H1 (cell line): Measurements from ENCODE around the gene ZCCHC18. TPM values are rescaled to one million over a fixed set of nuclear protein-coding genes. Genes with fewer than 3 reads are reported as not detected.

Experiments
- CTCF ChIA-PET: fragments of 300-600 bp; sonication (Branson Sonifier 250); formaldehyde crosslinking; loops from one replicate; lab custom pipeline; 2021; ENCODE audit not compliant: partially characterized antibody; lab: Charles Lee
- POLR2A ChIA-PET: fragments of 300-600 bp; sonication (Branson Sonifier 250); formaldehyde crosslinking; loops from one replicate; lab custom pipeline; 2021; ENCODE audit warnings: inconsistent platforms; ENCODE audit not compliant: partially characterized antibody; lab: Charles Lee
- DNase-seq, 2 experiments: peaks; one replicate each; pipeline versions ENCODE4 v3.0.0 to v3.0.0-alpha.2; 2010 to 2022; ENCODE audit warnings: low spot score in 2 of 2, low read depth in 1 of 2, mixed read lengths in 1 of 2
- FAIRE-seq: peaks from 2 replicates; lab custom pipeline; 2011; peaks lifted over from hg19 to GRCh38; lab: Jason Lieb, UNC
- H2AFZ ChIP-seq: 2 replicates; pipeline ENCODE4 v1.8.1; 2012; ENCODE audit warnings: low read length, inconsistent platforms
- H2AK5ac ChIP-seq: 2 replicates; pipeline ENCODE4 v1.6.1; 2013; ENCODE audit warnings: low read depth, low read length
- H2BK120ac ChIP-seq: replicated peaks from 2 replicates; pipeline ENCODE3; 2013; ENCODE audit warnings: low read depth, low read length, inconsistent platforms
- H2BK12ac ChIP-seq: 2 replicates; pipeline ENCODE4 v1.6.1; 2013; ENCODE audit warnings: low read depth, low read length
- H2BK15ac ChIP-seq: 2 replicates; pipeline ENCODE4 v1.6.1; 2013; ENCODE audit warnings: low read length
- H2BK20ac ChIP-seq: 2 replicates; pipeline ENCODE4 v1.6.1; 2013; ENCODE audit warnings: low read length
- H2BK5ac ChIP-seq: 2 replicates; pipeline ENCODE4 v1.6.1; 2013; ENCODE audit warnings: low read depth, low read length
- H3K14ac ChIP-seq: 2 replicates; pipeline ENCODE4 v1.6.1; 2013; ENCODE audit warnings: inconsistent platforms; ENCODE audit not compliant: insufficient read length
- H3K18ac ChIP-seq: 2 replicates; pipeline ENCODE4 v1.6.1; 2013; ENCODE audit warnings: low read length; ENCODE audit errors: extremely low read depth
- H3K23ac ChIP-seq: 2 replicates; pipeline ENCODE4 v1.6.1; 2013; ENCODE audit warnings: inconsistent platforms; ENCODE audit not compliant: insufficient read length
- H3K23me2 ChIP-seq: 2 replicates; pipeline ENCODE4 v1.6.1; 2013; ENCODE audit warnings: low read depth, low read length
- H3K27ac ChIP-seq: 2 replicates; pipeline ENCODE4 v1.6.1; 2011; ENCODE audit warnings: low read depth, low read length, inconsistent platforms
- H3K27me3 ChIP-seq, 4 experiments: replicated peaks in 1 of 4; 1 replicate in 1 of 4; 2 replicates in 3 of 4; pipeline versions ENCODE4 v1.6.1 to v1.8.1; 2011 to 2013; ENCODE audit warnings: low read length in 3 of 4, mild to moderate bottlenecking in 3 of 4, inconsistent platforms in 2 of 4, mixed read lengths in 2 of 4, moderate library complexity in 1 of 4; ENCODE audit not compliant: control insufficient read depth in 3 of 4, insufficient read depth in 3 of 4; ENCODE audit errors: extremely low read depth in 1 of 4
- H3K36me3 ChIP-seq, 4 experiments: 2 replicates each; pipeline versions ENCODE4 v1.6.1 to v1.8.1; 2011 to 2013; ENCODE audit warnings: mild to moderate bottlenecking in 4 of 4, low read length in 3 of 4, moderate library complexity in 2 of 4, control low read depth in 1 of 4, inconsistent platforms in 1 of 4; ENCODE audit not compliant: insufficient read depth in 4 of 4, control insufficient read depth in 2 of 4
- H3K4ac ChIP-seq: replicated peaks from 2 replicates; pipeline ENCODE3; 2013; ENCODE audit warnings: low read length, low read depth, mixed read lengths, inconsistent platforms; ENCODE audit not compliant: insufficient read length
- H3K4me1 ChIP-seq, 4 experiments: replicated peaks in 1 of 4; 1 replicate in 1 of 4; 2 replicates in 3 of 4; pipeline versions ENCODE4 v1.6.1 to v1.8.1; 2011 to 2013; ENCODE audit warnings: low read length in 3 of 4, inconsistent platforms in 2 of 4, mixed read lengths in 1 of 4; ENCODE audit not compliant: insufficient read depth in 4 of 4, control insufficient read depth in 3 of 4
- H3K4me2 ChIP-seq, 2 experiments: 2 replicates each; pipeline versions ENCODE4 v1.6.1 to v1.8.1; 2011 to 2013; ENCODE audit warnings: low read depth in 2 of 2, low read length in 2 of 2, control low read depth in 1 of 2, inconsistent platforms in 1 of 2, mild to moderate bottlenecking in 1 of 2; ENCODE audit not compliant: insufficient read depth in 1 of 2
- H3K4me3 ChIP-seq, 4 experiments: fragments of 200-600, 300-600 bp in 1 of 4; sonication (generic), shearing (Covaris generic), sonication (Bioruptor Twin) in 1 of 4; 2 replicates each; pipeline versions ENCODE4 v1.5.1 to v1.8.1; 2011 to 2016; ENCODE audit warnings: low read length in 4 of 4, low read depth in 3 of 4, control low read depth in 2 of 4, inconsistent platforms in 2 of 4, mild to moderate bottlenecking in 2 of 4, mixed read lengths in 1 of 4, moderate library complexity in 1 of 4; ENCODE audit not compliant: insufficient read depth in 2 of 4; ENCODE audit errors: extremely low read depth in 1 of 4
- H3K56ac ChIP-seq: replicated peaks from 2 replicates; pipeline ENCODE3; 2013; ENCODE audit warnings: low read depth, mild to moderate bottlenecking, mixed read lengths, low read length, inconsistent platforms; ENCODE audit not compliant: insufficient read length
- H3K79me1 ChIP-seq: 2 replicates; pipeline ENCODE4 v1.6.1; 2013; ENCODE audit warnings: low read depth, low read length, control low read depth
- H3K79me2 ChIP-seq, 2 experiments: 2 replicates each; pipeline versions ENCODE4 v1.6.1 to v1.8.1; 2012 to 2013; ENCODE audit warnings: low read length in 2 of 2, mild to moderate bottlenecking in 2 of 2, inconsistent platforms in 1 of 2; ENCODE audit not compliant: insufficient read depth in 2 of 2, control insufficient read depth in 1 of 2
- H3K9ac ChIP-seq, 4 experiments: replicated peaks in 1 of 4; 1 replicate in 1 of 4; 2 replicates in 3 of 4; pipeline versions ENCODE4 v1.6.1 to v1.8.1; 2011 to 2013; ENCODE audit warnings: low read depth in 3 of 4, low read length in 3 of 4, control low read depth in 2 of 4, mild to moderate bottlenecking in 2 of 4, moderate library complexity in 2 of 4, inconsistent platforms in 1 of 4; ENCODE audit errors: extremely low read depth in 1 of 4
- H3K9me3 ChIP-seq, 2 experiments: 2 replicates each; pipeline versions ENCODE4 v1.6.1 to v1.8.1; 2012 to 2013; ENCODE audit warnings: mild to moderate bottlenecking in 2 of 2, moderate library complexity in 2 of 2, control low read depth in 1 of 2, inconsistent platforms in 1 of 2, low read depth in 1 of 2, low read length in 1 of 2, mixed read lengths in 1 of 2; ENCODE audit not compliant: insufficient read depth in 2 of 2
- H4K20me1 ChIP-seq, 2 experiments: replicated peaks in 1 of 2; 2 replicates each; pipeline versions ENCODE3 to v1.8.1; 2011 to 2013; ENCODE audit warnings: inconsistent platforms in 2 of 2, low read length in 2 of 2, mild to moderate bottlenecking in 1 of 2; ENCODE audit not compliant: insufficient read depth in 2 of 2, control insufficient read depth in 1 of 2
- H4K5ac ChIP-seq: 2 replicates; pipeline ENCODE4 v1.6.1; 2013; ENCODE audit warnings: low read length, low read depth, mixed read lengths, inconsistent platforms; ENCODE audit not compliant: insufficient read length
- H4K8ac ChIP-seq: 2 replicates; pipeline ENCODE4 v1.8.0; 2013; ENCODE audit warnings: mild to moderate bottlenecking, moderate library complexity, low read length, inconsistent platforms; ENCODE audit not compliant: insufficient read depth; ENCODE audit errors: extremely low read depth
- H4K91ac ChIP-seq: replicated peaks from 2 replicates; pipeline ENCODE3; 2013; ENCODE audit warnings: low read length, mixed read lengths, inconsistent platforms; ENCODE audit not compliant: insufficient read length
- CBX5 ChIP-seq: fragments of 300-800, 300-1000 bp; sonication (generic); IDR thresholded peaks from 2 replicates; pipeline ENCODE4 v1.7.1; 2016; ENCODE audit warnings: antibody characterized with exemption, low read length, low read depth
- CBX8 ChIP-seq: fragments of 300-800, 300-1000 bp; sonication (generic); IDR thresholded peaks from 2 replicates; pipeline ENCODE4 v1.7.1; 2016; ENCODE audit warnings: low read depth, low read length, borderline replicate concordance
- CREB1 ChIP-seq: IDR thresholded peaks from 2 replicates; pipeline ENCODE4 v1.6.1; 2012; ENCODE audit warnings: inconsistent platforms
- CTCF ChIP-seq, 3 experiments: IDR thresholded peaks; 1 replicate in 2 of 3; 2 replicates in 1 of 3; pipeline versions ENCODE4 v1.5.1 to v1.6.1; 2011; ENCODE audit warnings: low read length in 3 of 3, mild to moderate bottlenecking in 3 of 3, inconsistent platforms in 2 of 3, low read depth in 1 of 3, moderate library complexity in 1 of 3; ENCODE audit not compliant: insufficient read depth in 1 of 3; ENCODE audit errors: control extremely low read depth in 1 of 3
- KDM4A ChIP-seq: IDR thresholded peaks from one replicate; pipeline ENCODE4 v1.7.1; 2012; ENCODE audit warnings: low read depth, mild to moderate bottlenecking, moderate library complexity, low read length, inconsistent platforms; ENCODE audit not compliant: severe bottlenecking
- PHF8 ChIP-seq: fragments of 200-600 bp; sonication (generic); conservative IDR thresholded peaks from 2 replicates; pipeline ENCODE4 v1.7.1; 2012; ENCODE audit warnings: low read depth, mild to moderate bottlenecking, inconsistent platforms, low read length, moderate library complexity
- RFX5 ChIP-seq: IDR thresholded peaks from 2 replicates; pipeline ENCODE4 v1.6.1; 2011; ENCODE audit warnings: low read depth, low read length, improper control_type of control experiment, borderline replicate concordance
- SIN3A ChIP-seq, 2 experiments: IDR thresholded peaks in 1 of 2; conservative IDR thresholded peaks in 1 of 2; 2 replicates each; pipeline ENCODE4 v1.6.1; 2011 to 2012; ENCODE audit warnings: low read length in 2 of 2, improper control_type of control experiment in 1 of 2, low read depth in 1 of 2, mild to moderate bottlenecking in 1 of 2
- SIRT6 ChIP-seq: IDR thresholded peaks from one replicate; pipeline ENCODE4 v1.7.1; 2012; ENCODE audit warnings: low read length, inconsistent platforms
- WGBS, 2 experiments: shearing (Covaris generic) in 1 of 2; methylation state at CpG; one replicate each; pipeline versions ENCODE4 v1.1.6 to v1.1.7; 2013 to 2015; ENCODE audit warnings: low lambda C conversion rate in 2 of 2, mixed read lengths in 2 of 2, inconsistent platforms in 1 of 2, low coverage in 1 of 2, missing lambda C conversion rate in 1 of 2; ENCODE audit not compliant: insufficient replicate concordance in 2 of 2, insufficient coverage in 1 of 2, insufficient read length in 1 of 2; ENCODE audit errors: extremely low coverage in 1 of 2, missing lambda C conversion rate in 1 of 2; 5-methylcytosine and 5-hydroxymethylcytosine counted together
- polyA plus RNA-seq, 7 experiments: library from polyadenylated mRNA; depleted of rRNA in 3 of 7; stranded (reverse) in 5 of 7; unstranded in 2 of 7; fragments of >200 nt in 5 of 7; fragments of 200-250 nt in 2 of 7; gene quantifications; 1 replicate in 5 of 7; 2 replicates in 1 of 7; 4 replicates in 1 of 7; pipeline versions ENCODE4 v1.2.1 to v1.2.3, GENCODE V29; 2011 to 2013; ENCODE audit warnings: missing spikeins in 2 of 7, mixed read lengths in 2 of 7
- total RNA-seq: library from RNA; stranded (reverse); fragmentation: NEBNext Ultra II Directional; extraction: Animal tissue kit (Norgen Biotek cat#: 25700); gene quantifications from 2 replicates; pipeline ENCODE4 v1.2.1, GENCODE V29; 2021

ZCCHC18 gene
- total and polyA plus RNA-seq, 2 of the 8 experiments (the other 6 are each of a cell fraction or from before 2014, with no cell fraction given), result 3.7 to 8.8 TPM

GRCh38 chrX:104136241-104137019 lies 24.1 kb downstream of the ZCCHC18 start:
- Histone ChIP-seq H2BK20ac (no peak overlapping the region), H3K4me1 (no peaks in the 10 kb centered on the region), H4K20me1 (no peaks in the 10 kb centered on the region), H2BK12ac (no peak overlapping the region), H2BK120ac (no peak overlapping the region), H3K36me3 (no peaks in the 10 kb centered on the region), H3K4ac (no peak overlapping the region), H3K4me2 (peak overlapping the region; percentile 43 to 64; a peak in 3 of 4 replicates), H3K23ac (no peak overlapping the region), H4K8ac (no peak overlapping the region), H3K14ac (no peak overlapping the region), H3K27ac (no peak overlapping the region), H3K79me2 (no peaks in the 10 kb centered on the region), H2BK5ac (no peak overlapping the region), H2AFZ (peak overlapping the region; percentile 85), H4K5ac (no peak overlapping the region), H3K18ac (no peak overlapping the region; the same call in 1 of the 2 replicates), H3K23me2 (0 out of 2 replicates have a peak, but pooled peaks cover 2% of the 10 kb centered on the region), H3K79me1 (no peaks in the 10 kb centered on the region), H2AK5ac (no peak overlapping the region), H3K56ac (no peak overlapping the region), H2BK15ac (no peak overlapping the region), H3K9ac (no peak overlapping the region), H3K4me3 (peak overlapping the region in 3 of 4 experiments; percentile 14 to 43 (median 15); a peak in 3 of 8 replicates), H3K27me3 (no peaks in the 10 kb centered on the region), H4K91ac (no peak overlapping the region), H3K9me3 (no peaks in the 10 kb centered on the region)
- ChIA-PET CTCF (interaction anchor here (0.6 to 3.0 kb wide), 9 partner anchors 11 to 297 kb away, joined by 3 to 10 read pairs (median 3); no protein-coding TSS in a partner anchor), POLR2A (no interaction called here)
- whole genome bisulfite sequencing, 2 experiments, result 38% methylated on average over 10 of the region's 10 CpGs; no CpG with 5 or more reads in 1 of the 2 experiments
- FAIRE-seq (peak; percentile 98), DNase-seq (no peak)
- TF ChIP-seq CTCF (IDR thresholded peaks at IDR 0.05; ENCODE audit: control extremely low read depth in 1 of 3, insufficient read depth in 1 of 3, low read depth in 1 of 3, low read length in 3 of 3) (peak; percentile 31 to 70 (median 62)), SIRT6 (no peak), SIN3A (conservative IDR thresholded peaks at IDR 0.05 in 1 of 2, IDR thresholded peaks at IDR 0.05 in 1 of 2; ENCODE audit: low read depth in 1 of 2, low read length in 2 of 2) (no peak), CBX8 (no peak), RFX5 (no peak), KDM4A (no peak), PHF8 (no peak), CREB1 (no peak), CBX5 (no peak)
